Activated T-cell treated with anti-CD3 and anti-CD28 coated beads, Interleukin-2, amount 50 U/mL, for 4 hours (primary cell): ENCODE data around the gene CNOT11. TPM values are rescaled to one million over a fixed set of nuclear protein-coding genes. Genes with fewer than 3 reads are reported as not detected.
"Not testable (repeated sequence)": the region's sequence is repeated elsewhere in the genome, so short reads cannot be mapped to it uniquely, and the experiment has no call there.

Source experiments
- ATAC-seq, 2 donors: fragments of 200-7000 bp; cut with Tn5 transposase; one replicate each; pipeline ENCODE4 v1.10.0; 2021
- DNase-seq: peaks from one replicate; pipeline ENCODE4 v3.0.0-alpha.2; 2020
- H3K27me3 Mint-ChIP-seq: one replicate; pipeline ENCODE4 v1.8.0; 2021; ENCODE audit warnings: low read depth, mixed read lengths
- H3K36me3 Mint-ChIP-seq: one replicate; pipeline ENCODE4 v1.8.0; 2022; ENCODE audit warnings: mixed read lengths; ENCODE audit not compliant: insufficient read depth
- H3K4me1 Mint-ChIP-seq: one replicate; pipeline ENCODE4 v1.8.0; 2021; ENCODE audit warnings: low read depth, mixed read lengths
- H3K4me3 Mint-ChIP-seq: one replicate; pipeline ENCODE4 v1.8.0; 2021; ENCODE audit warnings: mild to moderate bottlenecking, moderate library complexity, mixed read lengths
- H3K9me3 Mint-ChIP-seq: one replicate; pipeline ENCODE4 v1.8.0; 2021; ENCODE audit warnings: mixed read lengths
- total RNA-seq, 3 donors: library from RNA; stranded (reverse); gene quantifications; one replicate each; pipeline ENCODE4 v1.2.1, GENCODE V29; 2021

Gene CNOT11
- total RNA-seq, 3 donors from 2014 or later = 59.9 to 64.4 (median 61.2) TPM

DNA sequence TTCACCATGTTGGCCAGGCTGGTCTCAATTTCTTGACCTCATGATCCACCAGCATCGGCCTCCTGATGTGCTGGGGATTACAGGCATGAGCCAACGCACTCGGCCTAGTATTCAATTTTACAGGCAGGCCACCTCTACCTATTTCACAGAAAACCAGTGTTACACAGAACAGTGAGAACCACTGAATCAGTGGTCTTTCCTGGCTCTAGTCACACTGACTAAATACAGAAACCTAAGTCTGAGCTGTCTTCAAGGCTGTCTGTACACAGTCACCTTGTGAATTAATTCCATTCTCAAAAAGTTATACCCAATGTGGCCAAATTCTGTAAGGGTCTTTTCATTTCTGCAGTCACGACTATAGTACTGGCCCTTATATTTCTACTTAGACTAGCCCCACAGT, 52.3 kb downstream of the CNOT11 start:
- H3K9me3 Mint-ChIP-seq = no peaks in the 10 kb centered on the region
- peak overlapping the region; percentile 97 for H3K4me3 Mint-ChIP-seq
- DNase-seq (no peak), ATAC-seq (peak; percentile 27 to 33)
- H3K36me3 Mint-ChIP-seq = peaks cover 30% of the 10 kb centered on the region
- H3K27me3 Mint-ChIP-seq = no peaks in the 10 kb centered on the region
- peaks cover 80% of the 10 kb centered on the region for H3K4me1 Mint-ChIP-seq

DNA sequence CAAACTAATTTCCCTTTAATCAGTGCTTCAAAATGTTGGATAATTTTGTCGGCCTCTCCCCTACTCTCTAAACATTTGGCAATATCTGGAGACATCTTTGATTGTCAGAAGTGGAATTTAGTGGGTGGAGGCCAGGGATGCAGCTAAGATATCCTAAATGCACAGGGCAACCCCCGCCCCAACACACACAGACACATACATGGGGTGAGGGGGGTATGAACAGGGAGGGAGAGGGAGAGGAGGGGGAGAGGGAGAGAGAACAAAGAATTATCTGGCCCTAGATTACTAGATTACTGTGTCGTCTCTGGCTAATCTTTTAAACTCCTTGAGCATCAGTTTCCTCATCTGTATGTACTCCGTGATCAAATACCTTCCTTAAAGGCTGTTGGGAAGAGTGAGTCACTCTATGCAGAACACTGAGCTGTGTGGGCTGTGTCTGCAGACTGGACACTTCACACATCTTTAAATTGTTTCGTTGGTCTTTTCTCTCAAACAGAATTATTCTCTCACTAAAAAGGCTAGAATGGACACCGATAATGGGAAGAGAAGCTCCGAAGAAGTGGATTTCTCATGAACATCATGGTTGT, 52.9 kb downstream of the CNOT11 start:
- H3K4me3 Mint-ChIP-seq = peak overlapping the region; percentile 97
- H3K36me3 Mint-ChIP-seq = peaks cover 29% of the 10 kb centered on the region
- no peaks in the 10 kb centered on the region for H3K27me3 Mint-ChIP-seq
- ATAC-seq (no peak), DNase-seq (no peak)
- H3K4me1 Mint-ChIP-seq = peaks cover 80% of the 10 kb centered on the region
- H3K9me3 Mint-ChIP-seq = no peaks in the 10 kb centered on the region

GRCh38 chr2:101306410-101306809, 53.7 kb downstream of the CNOT11 start:
- Mint-ChIP-seq H3K9me3 (no peaks in the 10 kb centered on the region), H3K27me3 (no peaks in the 10 kb centered on the region), H3K36me3 (peaks cover 29% of the 10 kb centered on the region), H3K4me1 (peaks cover 82% of the 10 kb centered on the region), H3K4me3 (peak overlapping the region; percentile 97)
- ATAC-seq = peak; percentile 1 to 4
- no peak for DNase-seq

GRCh38 chr2:101307503-101307902, 54.8 kb downstream of the CNOT11 start:
- ATAC-seq (peak; percentile 12 to 30), DNase-seq (no peak)
- Mint-ChIP-seq H3K36me3 (peaks cover 23% of the 10 kb centered on the region), H3K27me3 (no peaks in the 10 kb centered on the region), H3K4me1 (peaks cover 81% of the 10 kb centered on the region), H3K4me3 (peak overlapping the region; percentile 97), H3K9me3 (no peaks in the 10 kb centered on the region)

DNA sequence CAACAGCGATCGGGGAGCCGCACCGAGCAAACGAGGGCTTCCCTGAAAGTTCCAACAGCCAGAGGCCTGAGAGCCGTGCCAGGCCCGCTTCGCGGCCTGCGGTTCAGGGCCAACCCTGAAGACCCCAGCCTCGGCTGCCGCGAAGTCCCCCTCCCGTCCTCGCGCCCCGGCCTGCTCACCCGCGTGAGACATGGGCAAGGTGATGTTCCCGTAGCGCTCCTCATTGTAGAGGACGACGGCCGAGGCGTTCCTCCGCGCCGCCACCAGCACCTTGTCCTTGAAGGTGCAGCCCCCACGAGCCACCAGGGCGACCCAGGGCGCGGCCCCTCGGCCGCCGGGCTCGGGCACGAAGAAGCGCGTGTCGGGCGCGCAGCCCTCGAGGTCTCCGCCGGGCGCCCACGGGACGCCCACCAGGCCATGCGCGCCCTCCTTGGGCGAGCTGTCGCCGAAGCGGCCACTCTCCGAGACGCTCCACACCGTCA, 55.3 kb downstream of the CNOT11 start:
- DNase-seq (peak; percentile 28), ATAC-seq (peak; percentile 6 to 7)
- Mint-ChIP-seq H3K27me3 (no peaks in the 10 kb centered on the region), H3K4me3 (peak overlapping the region; percentile 97), H3K9me3 (no peaks in the 10 kb centered on the region), H3K4me1 (peaks cover 81% of the 10 kb centered on the region), H3K36me3 (peaks cover 22% of the 10 kb centered on the region)

DNA sequence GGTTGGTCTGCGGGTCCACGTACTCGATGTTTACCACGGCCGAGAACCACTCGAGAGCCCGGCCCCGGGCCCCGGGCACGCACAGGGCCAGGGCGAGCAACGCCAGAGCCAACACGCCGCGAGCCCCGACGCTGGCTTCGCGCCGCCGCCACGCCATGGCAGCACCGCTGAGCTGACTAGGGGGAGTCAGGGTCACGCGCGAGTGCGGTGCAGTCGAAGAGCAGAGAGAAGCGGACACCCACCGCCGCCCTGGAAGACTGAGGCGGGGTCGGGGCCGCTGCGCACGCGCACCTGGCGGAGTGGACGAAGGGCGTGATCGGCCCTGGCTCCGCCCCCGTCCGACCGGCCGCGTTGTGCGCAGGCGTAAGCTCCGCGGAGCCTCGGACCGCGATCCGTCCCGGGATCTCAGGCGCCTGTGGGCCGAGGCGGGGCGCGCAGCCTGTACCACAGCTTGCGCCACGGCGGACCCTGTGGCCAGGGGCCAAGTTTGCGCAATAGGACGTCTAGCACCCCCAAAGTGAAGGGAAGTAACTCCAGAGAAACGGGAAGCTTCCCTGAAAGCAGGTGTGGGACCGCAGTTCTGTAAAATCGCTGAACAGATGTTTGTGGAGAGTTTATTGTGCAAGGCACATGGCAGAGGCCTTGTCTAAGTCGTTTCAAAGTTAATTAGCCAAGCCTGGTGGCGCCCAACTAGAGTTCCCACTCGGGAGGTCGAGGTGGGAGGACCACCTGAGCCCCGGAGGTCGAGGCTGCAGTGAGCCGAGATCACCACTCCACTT, 55.9 kb downstream of the CNOT11 start, which contains the start of gene RNF149:
TSS of gene RNF149 (minus strand) at position 270 of the 779 bp plus-strand sequence. CDS start at position 157, 113 bp downstream.
- Mint-ChIP-seq H3K4me1 (peaks cover 81% of the 10 kb centered on the region), H3K36me3 (peaks cover 22% of the 10 kb centered on the region), H3K9me3 (no peaks in the 10 kb centered on the region), H3K4me3 (peak within 1 kb of the TSS; percentile 97), H3K27me3 (no peaks in the 10 kb centered on the region)
- peak; percentile 92 for DNase-seq
- ATAC-seq = peak; percentile 52 to 61

GRCh38 chr2:101310090-101310833, 57.6 kb downstream of the CNOT11 start:
- no peaks in the 10 kb centered on the region for H3K27me3 Mint-ChIP-seq
- peaks cover 17% of the 10 kb centered on the region for H3K36me3 Mint-ChIP-seq
- H3K9me3 Mint-ChIP-seq = no peaks in the 10 kb centered on the region
- ATAC-seq (no peak), DNase-seq (no peak)
- peaks cover 67% of the 10 kb centered on the region for H3K4me1 Mint-ChIP-seq
- no peak overlapping the region for H3K4me3 Mint-ChIP-seq

GRCh38 chr2:101310834-101311695, 58.4 kb downstream of the CNOT11 start:
- Mint-ChIP-seq H3K9me3 (no peaks in the 10 kb centered on the region), H3K4me3 (peak overlapping the region; percentile 22), H3K27me3 (no peaks in the 10 kb centered on the region), H3K36me3 (peaks cover 9% of the 10 kb centered on the region), H3K4me1 (peaks cover 67% of the 10 kb centered on the region)
- ATAC-seq (no peak), DNase-seq (no peak)

DNA sequence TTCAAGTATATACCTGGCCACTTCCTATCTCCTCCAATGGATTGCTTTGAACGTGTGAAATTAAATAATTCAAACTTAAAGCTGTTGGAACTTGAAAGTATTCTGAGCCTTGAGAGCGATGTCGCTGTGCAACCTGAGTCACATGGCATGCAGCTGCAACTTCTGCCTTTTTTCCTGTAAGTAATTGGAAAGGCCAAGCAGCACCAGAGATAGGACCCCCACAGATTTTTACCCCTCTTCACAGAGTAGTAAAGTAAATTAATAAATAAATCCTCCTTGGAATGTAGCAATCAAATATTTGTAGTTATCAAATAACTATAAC, 59.0 kb downstream of the CNOT11 start:
- ATAC-seq (no peak), DNase-seq (no peak)
- peaks cover 3% of the 10 kb centered on the region for H3K36me3 Mint-ChIP-seq
- H3K9me3 Mint-ChIP-seq = no peaks in the 10 kb centered on the region
- no peaks in the 10 kb centered on the region for H3K27me3 Mint-ChIP-seq
- peaks cover 67% of the 10 kb centered on the region for H3K4me1 Mint-ChIP-seq
- H3K4me3 Mint-ChIP-seq = peak overlapping the region; percentile 22

- not testable (repeated sequence) for H3K4me3 Mint-ChIP-seq, H3K9me3 Mint-ChIP-seq, DNase-seq, H3K36me3 Mint-ChIP-seq, H3K27me3 Mint-ChIP-seq, ATAC-seq
- peaks cover 37% of the 10 kb centered on the region for H3K4me1 Mint-ChIP-seq
Observed at GRCh38 chr2:101316568-101316967, 63.9 kb downstream of the CNOT11 start.

Other genes with a start within 250 kb of the CNOT11 start
- 1 to 10 TPM in 1 of 3 donors, under 1 TPM in 2; 0.58 to 1.1 (median 0.68) TPM for gene TBC1D8, start 101.5 kb upstream of the CNOT11 start, total RNA-seq
- 10 to 100 TPM; 27.3 to 33.3 (median 27.3) TPM for gene RNF149, start 55.8 kb downstream of the CNOT11 start, total RNA-seq
- gene CREG2, start 134.6 kb downstream of the CNOT11 start, total RNA-seq = not detected
- not detected for gene RFX8, start 222.2 kb downstream of the CNOT11 start, total RNA-seq